ENCODE data around the gene CCDC167. TPM values are rescaled to one million over a fixed set of nuclear protein-coding genes. Genes with fewer than 3 reads are reported as not detected.

CCDC167 gene
- total RNA-seq, 1 donor from 2014 or later, result 73.1 TPM

DNA sequence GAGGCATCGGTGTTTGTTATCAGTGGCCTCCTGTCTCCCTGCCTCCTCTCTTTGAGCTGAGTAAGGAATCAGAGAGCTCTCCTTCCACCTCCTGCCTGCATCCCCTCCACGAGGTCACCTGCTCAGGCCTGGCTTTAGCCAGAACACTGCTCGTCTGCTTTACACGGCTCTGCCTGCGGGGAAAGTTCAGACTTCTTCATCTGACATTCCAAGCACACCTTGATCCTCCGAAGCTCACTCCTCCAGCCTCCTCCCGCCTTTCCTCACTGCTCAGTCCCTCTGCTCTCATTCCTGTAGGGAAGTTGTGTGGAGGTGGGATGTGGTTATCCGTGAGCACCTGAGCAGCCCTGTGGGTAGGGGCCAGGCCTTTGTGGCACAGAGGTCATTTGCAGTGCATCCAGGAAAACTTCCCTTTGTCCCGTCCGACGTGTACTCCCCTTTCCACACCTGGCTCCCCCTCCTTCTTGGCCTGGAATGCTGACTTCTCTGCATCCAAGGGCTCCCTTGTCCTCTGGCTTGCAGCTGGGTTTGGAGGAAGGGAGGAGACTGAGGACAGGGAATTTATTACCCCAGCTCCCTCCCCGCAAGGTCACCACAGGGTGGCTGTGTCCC, 12.8 kb upstream of the CCDC167 start:
- peaks cover 54% of the 10 kb centered on the region for H3K4me1 Mint-ChIP-seq
- no peaks in the 10 kb centered on the region for H3K36me3 Mint-ChIP-seq (ENCODE audit: low read depth)
- no peak overlapping the region for H3K27ac Mint-ChIP-seq (ENCODE audit: unreplicated experiment)
- no peak overlapping the region for H3K4me3 Mint-ChIP-seq
- TF ChIP-seq, protein P1, sequence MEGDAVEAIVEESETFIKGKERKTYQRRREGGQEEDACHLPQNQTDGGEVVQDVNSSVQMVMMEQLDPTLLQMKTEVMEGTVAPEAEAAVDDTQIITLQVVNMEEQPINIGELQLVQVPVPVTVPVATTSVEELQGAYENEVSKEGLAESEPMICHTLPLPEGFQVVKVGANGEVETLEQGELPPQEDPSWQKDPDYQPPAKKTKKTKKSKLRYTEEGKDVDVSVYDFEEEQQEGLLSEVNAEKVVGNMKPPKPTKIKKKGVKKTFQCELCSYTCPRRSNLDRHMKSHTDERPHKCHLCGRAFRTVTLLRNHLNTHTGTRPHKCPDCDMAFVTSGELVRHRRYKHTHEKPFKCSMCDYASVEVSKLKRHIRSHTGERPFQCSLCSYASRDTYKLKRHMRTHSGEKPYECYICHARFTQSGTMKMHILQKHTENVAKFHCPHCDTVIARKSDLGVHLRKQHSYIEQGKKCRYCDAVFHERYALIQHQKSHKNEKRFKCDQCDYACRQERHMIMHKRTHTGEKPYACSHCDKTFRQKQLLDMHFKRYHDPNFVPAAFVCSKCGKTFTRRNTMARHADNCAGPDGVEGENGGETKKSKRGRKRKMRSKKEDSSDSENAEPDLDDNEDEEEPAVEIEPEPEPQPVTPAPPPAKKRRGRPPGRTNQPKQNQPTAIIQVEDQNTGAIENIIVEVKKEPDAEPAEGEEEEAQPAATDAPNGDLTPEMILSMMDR (conservative IDR thresholded peaks at IDR 0.05), result no peak
- peaks cover 32% of the 10 kb centered on the region for H3K27me3 Mint-ChIP-seq (ENCODE audit: low read depth)
- DNase-seq (ENCODE audit: low read depth, low spot score), result no peak
- H3K9me3 Mint-ChIP-seq, result no peaks in the 10 kb centered on the region

DNA sequence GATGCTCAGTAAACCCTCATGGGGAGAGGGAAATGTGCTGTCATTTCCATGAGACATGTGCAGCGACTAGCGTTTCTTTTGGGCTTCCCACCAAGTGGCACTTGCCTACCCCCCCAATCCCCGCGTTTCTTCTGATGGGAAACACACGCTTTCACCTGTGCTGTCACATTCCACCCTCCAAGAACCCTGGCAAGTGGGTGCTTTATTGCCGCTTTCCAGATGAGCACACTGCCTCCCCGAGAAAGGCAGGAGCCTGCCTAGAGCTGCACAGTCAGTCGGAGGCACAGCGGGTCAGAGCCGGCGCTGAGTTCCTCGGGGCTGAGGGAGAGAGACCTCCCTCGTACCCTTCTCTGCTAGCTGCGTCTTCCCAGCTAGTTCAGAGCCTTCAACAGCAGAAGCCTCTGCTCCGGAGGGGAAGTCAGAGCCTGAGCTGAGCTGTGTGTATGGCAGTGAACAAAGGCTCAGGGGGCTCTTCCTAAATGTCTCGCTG, 12.3 kb upstream of the CCDC167 start:
- DNase-seq (ENCODE audit: low read depth, low spot score), result no peak
- no peak overlapping the region for H3K27ac Mint-ChIP-seq (ENCODE audit: unreplicated experiment)
- no peak overlapping the region for H3K4me3 Mint-ChIP-seq

DNA sequence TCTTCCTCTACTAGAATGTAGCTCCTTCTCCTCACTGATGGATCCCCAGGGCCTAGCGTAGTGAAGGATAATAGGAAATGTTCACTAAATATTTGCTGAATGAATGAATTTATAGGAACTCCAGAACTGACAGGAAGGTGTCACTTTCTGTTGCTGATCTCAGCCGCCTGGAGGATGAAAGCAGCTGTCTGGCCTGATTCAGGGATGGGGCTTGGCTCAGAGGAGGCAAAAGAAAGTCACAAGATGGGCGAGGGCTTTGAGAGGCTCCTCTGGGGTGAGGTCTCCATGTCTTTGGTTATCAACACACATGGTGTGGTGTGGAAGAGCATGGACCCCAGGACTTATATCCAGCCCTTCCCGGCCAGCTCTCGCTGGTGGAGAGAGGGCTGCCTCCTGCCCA, 11.5 kb upstream of the CCDC167 start:
- Mint-ChIP-seq H3K4me3 (no peak overlapping the region), H3K9me3 (no peaks in the 10 kb centered on the region), H3K36me3 (ENCODE audit: low read depth) (no peaks in the 10 kb centered on the region), H3K27ac (ENCODE audit: unreplicated experiment) (no peak overlapping the region), H3K27me3 (ENCODE audit: low read depth) (peaks cover 32% of the 10 kb centered on the region), H3K4me1 (peaks cover 41% of the 10 kb centered on the region)
- DNase-seq (ENCODE audit: low read depth, low spot score), result no peak
- TF ChIP-seq, protein P1 (conservative IDR thresholded peaks at IDR 0.05), result no peak

More for the DNA sequence above, 12.3 kb upstream of the CCDC167 start:
- peaks cover 49% of the 10 kb centered on the region for H3K4me1 Mint-ChIP-seq
- no peaks in the 10 kb centered on the region for H3K36me3 Mint-ChIP-seq (ENCODE audit: low read depth)
- H3K27me3 Mint-ChIP-seq (ENCODE audit: low read depth), result peaks cover 32% of the 10 kb centered on the region
- no peaks in the 10 kb centered on the region for H3K9me3 Mint-ChIP-seq
- TF ChIP-seq, protein P1 (conservative IDR thresholded peaks at IDR 0.05), result no peak

DNA sequence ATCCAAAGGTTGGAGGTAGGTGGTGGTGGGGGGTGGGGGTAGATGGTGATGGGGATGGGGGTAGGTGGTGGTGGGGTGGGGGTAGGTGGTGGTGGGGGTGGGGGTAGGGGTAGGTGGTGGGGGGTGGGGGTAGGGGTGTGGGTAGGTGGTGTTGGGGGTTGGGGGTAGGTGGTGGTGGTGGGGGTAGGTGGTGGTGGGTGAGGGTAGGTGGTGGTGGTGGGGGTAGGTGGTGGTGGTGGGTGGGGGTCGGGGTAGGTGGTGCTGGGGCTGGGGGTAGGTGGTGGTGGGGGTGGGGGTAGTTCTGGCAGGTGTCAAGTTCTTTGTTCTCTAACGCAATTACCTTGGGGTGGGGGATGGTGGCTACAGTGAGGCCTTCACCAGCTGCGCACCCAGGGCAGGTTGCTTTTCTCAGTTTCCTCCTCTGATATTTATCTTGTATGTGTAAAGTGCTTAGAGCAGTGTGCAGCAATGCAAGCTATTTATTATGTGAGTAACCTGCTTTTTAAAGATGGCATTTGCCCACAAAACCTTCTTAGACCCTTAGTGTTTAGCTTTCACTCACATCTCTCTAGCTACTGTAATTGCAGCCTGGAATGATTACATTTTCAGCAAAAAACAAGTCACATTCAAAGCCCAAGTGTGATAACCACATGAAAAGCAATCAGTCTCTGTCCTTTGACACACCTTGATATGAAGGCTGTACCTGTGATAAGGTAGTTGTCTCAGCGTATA, 8.2 kb upstream of the CCDC167 start:
- TF ChIP-seq, protein P1 (conservative IDR thresholded peaks at IDR 0.05), result no peak
- H3K9me3 Mint-ChIP-seq, result no peaks in the 10 kb centered on the region
- H3K4me3 Mint-ChIP-seq, result no peak overlapping the region
- H3K36me3 Mint-ChIP-seq (ENCODE audit: low read depth), result no peaks in the 10 kb centered on the region
- H3K27me3 Mint-ChIP-seq (ENCODE audit: low read depth), result peaks cover 15% of the 10 kb centered on the region
- H3K27ac Mint-ChIP-seq (ENCODE audit: unreplicated experiment), result no peak overlapping the region
- H3K4me1 Mint-ChIP-seq, result peaks cover 14% of the 10 kb centered on the region
- DNase-seq (ENCODE audit: low read depth, low spot score), result no peak

DNA sequence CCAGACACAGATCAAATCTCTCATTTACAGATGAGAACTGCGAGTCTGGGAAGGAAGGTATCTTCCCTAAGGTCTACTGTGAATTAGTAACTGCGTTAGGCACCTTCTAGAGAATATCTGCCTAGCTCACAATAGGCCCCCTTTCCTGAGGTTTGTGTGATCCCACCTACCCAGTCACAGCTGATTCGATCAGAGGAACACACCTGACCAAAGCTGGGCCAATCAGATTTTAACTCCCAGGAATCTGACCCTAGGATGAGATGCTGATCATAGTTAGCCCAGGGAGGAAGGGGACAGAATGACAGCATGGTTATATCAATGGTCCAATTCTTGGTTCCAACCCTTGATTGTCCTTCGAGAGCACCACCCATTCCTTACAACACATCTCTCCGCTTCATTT, 7.4 kb upstream of the CCDC167 start:
- Mint-ChIP-seq H3K27ac (ENCODE audit: unreplicated experiment) (no peak overlapping the region), H3K4me1 (peaks cover 7% of the 10 kb centered on the region), H3K27me3 (ENCODE audit: low read depth) (peaks cover 7% of the 10 kb centered on the region), H3K36me3 (ENCODE audit: low read depth) (no peaks in the 10 kb centered on the region), H3K4me3 (no peak overlapping the region), H3K9me3 (no peaks in the 10 kb centered on the region)
- TF ChIP-seq, protein P1 (conservative IDR thresholded peaks at IDR 0.05), result no peak
- no peak for DNase-seq (ENCODE audit: low read depth, low spot score)
